ENCODE data around the gene MRPS18C.

DNA sequence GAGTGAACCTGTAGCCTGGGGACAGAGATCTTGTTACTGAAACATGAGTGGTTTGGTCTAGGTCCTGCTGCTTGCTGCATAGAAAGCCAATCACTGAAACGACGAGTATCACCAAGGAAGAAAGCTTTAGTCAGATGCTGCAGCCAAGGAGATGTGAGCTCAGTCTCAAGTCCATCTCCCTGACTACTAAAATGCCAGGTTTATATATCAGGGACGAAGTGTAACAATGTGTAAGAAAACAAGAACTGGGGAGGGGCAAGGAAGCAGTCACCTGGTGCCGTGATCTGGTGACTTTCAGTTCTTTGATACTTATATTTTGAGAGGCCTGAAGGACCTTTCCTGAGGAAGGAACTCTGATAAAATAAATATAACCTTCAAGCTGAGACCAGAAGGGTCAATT is 48.6 kb downstream of the MRPS18C start:
- TF ChIP-seq ISL1 (CRISPR knock-in tag; IDR thresholded peaks at IDR 0.05), result no peak
- no peak for TF ChIP-seq RARB (CRISPR knock-in tag; IDR thresholded peaks at IDR 0.05)
- TF ChIP-seq ARNTL (CRISPR knock-in tag; IDR thresholded peaks at IDR 0.05; ENCODE audit: borderline replicate concordance, low read depth), result no peak
- no peak for TF ChIP-seq ZC3H10 (CRISPR knock-in tag; IDR thresholded peaks at IDR 0.05)
- TF ChIP-seq, protein P1, sequence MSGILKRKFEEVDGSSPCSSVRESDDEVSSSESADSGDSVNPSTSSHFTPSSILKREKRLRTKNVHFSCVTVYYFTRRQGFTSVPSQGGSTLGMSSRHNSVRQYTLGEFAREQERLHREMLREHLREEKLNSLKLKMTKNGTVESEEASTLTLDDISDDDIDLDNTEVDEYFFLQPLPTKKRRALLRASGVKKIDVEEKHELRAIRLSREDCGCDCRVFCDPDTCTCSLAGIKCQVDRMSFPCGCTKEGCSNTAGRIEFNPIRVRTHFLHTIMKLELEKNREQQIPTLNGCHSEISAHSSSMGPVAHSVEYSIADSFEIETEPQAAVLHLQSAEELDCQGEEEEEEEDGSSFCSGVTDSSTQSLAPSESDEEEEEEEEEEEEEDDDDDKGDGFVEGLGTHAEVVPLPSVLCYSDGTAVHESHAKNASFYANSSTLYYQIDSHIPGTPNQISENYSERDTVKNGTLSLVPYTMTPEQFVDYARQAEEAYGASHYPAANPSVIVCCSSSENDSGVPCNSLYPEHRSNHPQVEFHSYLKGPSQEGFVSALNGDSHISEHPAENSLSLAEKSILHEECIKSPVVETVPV (CRISPR knock-in tag; IDR thresholded peaks at IDR 0.05), result no peak
